Measurements from ENCODE around the gene NUDT9.
"Not testable (repeated sequence)": the region's sequence is repeated elsewhere in the genome, so short reads cannot be mapped to it uniquely, and the experiment has no call there.

NUDT9 gene

DNA sequence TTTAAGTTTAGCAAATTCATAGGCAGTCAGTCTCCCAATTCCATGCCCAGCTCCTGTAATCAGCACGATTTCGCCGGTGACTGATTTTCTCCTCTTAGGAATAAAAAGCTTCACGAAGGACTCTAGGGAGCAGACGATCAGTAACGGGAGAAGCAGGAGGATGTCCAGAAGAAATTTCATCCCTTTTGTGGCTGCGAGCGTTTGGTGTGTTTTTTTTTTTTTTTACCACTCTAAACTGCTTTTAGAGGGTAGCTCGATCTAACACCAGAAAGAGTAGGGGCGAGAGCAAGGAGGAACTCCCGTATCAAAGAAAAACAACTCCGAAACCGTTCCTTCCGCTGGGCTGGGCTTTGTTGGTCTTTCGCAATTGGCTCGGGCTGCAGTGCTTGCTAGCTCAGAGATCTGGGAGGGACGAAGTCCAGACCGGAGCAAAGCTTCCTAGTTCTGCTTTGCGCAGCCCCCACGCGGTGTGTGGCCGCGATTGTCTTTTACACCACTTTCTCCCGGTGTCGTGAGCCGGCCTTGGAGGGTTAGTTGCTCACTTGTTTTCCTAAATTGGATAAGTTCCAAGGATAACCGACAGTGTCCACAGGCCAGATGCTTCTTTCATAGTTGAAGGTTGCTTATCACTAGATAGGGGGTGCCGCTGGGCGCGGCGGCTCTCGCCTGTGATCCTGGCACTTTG is 31.3 kb upstream of the NUDT9 start, which contains the start of gene HSD17B11:
Gene HSD17B11, minus strand, starts transcription at position 298 of the 685 bp plus-strand sequence. Its CDS starts 118 bp downstream, at position 180.
- Histone ChIP-seq H3K9me3 (ENCODE audit: control insufficient read depth, insufficient read depth, low read length) (no peaks in the 10 kb centered on the region), H3K4me1 (ENCODE audit: control insufficient read depth, insufficient read depth, low read length) (no peaks in the 10 kb centered on the region), H3K27ac (ENCODE audit: low read length) (no peak within 1 kb of the TSS), H3K27me3 (ENCODE audit: control insufficient read depth, insufficient read depth, low read length) (no peaks in the 10 kb centered on the region), H3K4me3 (ENCODE audit: low read length) (peak within 1 kb of the TSS; percentile 37; the same call in 1 of the 2 replicates), H3K36me3 (ENCODE audit: control insufficient read depth, insufficient read depth, low read length) (no peaks in the 10 kb centered on the region)
- peak; percentile 63 for DNase-seq (ENCODE audit: low read depth, low spot score)
- no CpG with 5 or more reads among the region's 32 CpGs for WGBS (ENCODE audit: insufficient coverage, insufficient read length)

DNA sequence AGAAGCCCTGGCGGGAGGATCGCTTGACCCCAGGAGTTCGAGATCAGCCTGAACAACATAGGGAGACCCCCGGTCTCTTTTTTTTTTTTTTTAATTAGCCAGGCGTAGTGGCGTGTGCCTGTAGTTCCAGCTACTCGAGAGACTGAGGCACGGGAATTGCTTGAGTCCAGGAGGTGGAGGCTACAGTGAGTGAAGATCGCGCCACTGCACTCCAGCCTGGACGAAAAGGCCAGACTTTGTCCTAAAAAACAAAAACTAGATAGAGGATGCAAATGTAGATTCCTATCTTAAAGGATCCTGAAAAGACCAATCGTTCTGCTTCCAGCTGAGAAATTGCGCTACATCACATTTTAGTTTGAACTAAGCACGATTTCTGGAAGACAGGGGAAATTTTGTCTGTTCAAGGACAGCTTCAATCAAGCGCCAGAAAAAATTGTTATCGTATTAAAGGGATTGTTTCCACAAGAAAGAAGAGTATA is 30.8 kb upstream of the NUDT9 start:
- no peaks in the 10 kb centered on the region for H3K9me3 ChIP-seq (ENCODE audit: control insufficient read depth, insufficient read depth, low read length)
- no peaks in the 10 kb centered on the region for H3K27me3 ChIP-seq (ENCODE audit: control insufficient read depth, insufficient read depth, low read length)
- no peak overlapping the region for H3K27ac ChIP-seq (ENCODE audit: low read length)
- H3K36me3 ChIP-seq (ENCODE audit: control insufficient read depth, insufficient read depth, low read length) = no peaks in the 10 kb centered on the region
- no CpG with 5 or more reads among the region's 16 CpGs for WGBS (ENCODE audit: insufficient coverage, insufficient read length)
- DNase-seq (ENCODE audit: low read depth, low spot score) = no peak
- H3K4me3 ChIP-seq (ENCODE audit: low read length) = peak overlapping the region; percentile 37; the same call in 1 of the 2 replicates
- no peaks in the 10 kb centered on the region for H3K4me1 ChIP-seq (ENCODE audit: control insufficient read depth, insufficient read depth, low read length)

DNA sequence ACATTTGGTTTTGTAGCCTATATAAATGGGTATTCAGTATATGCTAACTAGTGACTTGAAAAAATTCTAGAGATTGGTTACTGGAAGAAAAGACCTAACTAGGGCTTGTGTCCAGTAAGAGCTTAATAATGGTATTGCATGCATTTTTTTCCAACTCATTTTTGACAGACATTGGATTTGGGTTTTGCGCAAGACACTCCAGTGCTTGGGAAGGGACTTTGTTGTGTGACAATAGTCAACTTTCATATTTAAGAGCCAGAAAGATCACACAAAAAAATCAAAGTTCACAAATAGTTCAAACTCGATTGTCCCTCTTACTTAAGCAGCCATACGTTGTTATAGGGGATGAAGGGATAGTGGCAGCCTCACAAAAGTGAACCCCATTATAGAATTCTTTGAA is 30.2 kb upstream of the NUDT9 start:
- H3K27ac ChIP-seq (ENCODE audit: low read length) = no peak overlapping the region
- no peak for DNase-seq (ENCODE audit: low read depth, low spot score)
- WGBS (ENCODE audit: insufficient coverage, insufficient read length) = no CpG with 5 or more reads among the region's 3 CpGs

DNA sequence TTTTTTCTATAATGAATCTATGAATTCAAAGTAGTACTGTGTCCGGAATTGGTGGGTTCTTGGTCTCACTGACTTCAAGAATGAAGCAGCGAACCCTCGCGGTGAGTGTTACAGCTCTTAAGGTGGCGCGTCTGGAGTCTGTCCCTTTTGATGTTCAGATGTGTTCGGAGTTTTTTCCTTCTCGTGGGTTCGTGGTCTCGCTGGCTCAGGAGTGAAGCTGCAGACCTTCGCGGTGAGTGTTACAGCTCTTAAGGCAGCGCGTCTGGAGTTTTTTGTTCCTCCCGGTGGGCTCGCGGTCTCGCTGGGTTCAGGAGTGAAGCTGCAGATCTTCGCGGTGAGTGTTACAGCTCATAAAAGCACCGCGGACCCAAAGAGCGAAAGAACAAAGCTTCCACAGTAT is 27.3 kb upstream of the NUDT9 start:
- DNase-seq (ENCODE audit: low read depth, low spot score); H3K4me1 ChIP-seq (ENCODE audit: control insufficient read depth, insufficient read depth, low read length); H3K4me3 ChIP-seq (ENCODE audit: low read length); H3K9me3 ChIP-seq (ENCODE audit: control insufficient read depth, insufficient read depth, low read length); H3K36me3 ChIP-seq (ENCODE audit: control insufficient read depth, insufficient read depth, low read length); H3K27me3 ChIP-seq (ENCODE audit: control insufficient read depth, insufficient read depth, low read length); H3K27ac ChIP-seq (ENCODE audit: low read length): not testable (repeated sequence)
- no CpG with 5 or more reads among the region's 23 CpGs for WGBS (ENCODE audit: insufficient coverage, insufficient read length)

More for the DNA sequence above, 30.2 kb upstream of the NUDT9 start:
- H3K4me3 ChIP-seq (ENCODE audit: low read length) = no peak overlapping the region
- H3K27me3 ChIP-seq (ENCODE audit: control insufficient read depth, insufficient read depth, low read length) = no peaks in the 10 kb centered on the region
- H3K9me3 ChIP-seq (ENCODE audit: control insufficient read depth, insufficient read depth, low read length) = no peaks in the 10 kb centered on the region
- no peaks in the 10 kb centered on the region for H3K4me1 ChIP-seq (ENCODE audit: control insufficient read depth, insufficient read depth, low read length)
- no peaks in the 10 kb centered on the region for H3K36me3 ChIP-seq (ENCODE audit: control insufficient read depth, insufficient read depth, low read length)

DNA sequence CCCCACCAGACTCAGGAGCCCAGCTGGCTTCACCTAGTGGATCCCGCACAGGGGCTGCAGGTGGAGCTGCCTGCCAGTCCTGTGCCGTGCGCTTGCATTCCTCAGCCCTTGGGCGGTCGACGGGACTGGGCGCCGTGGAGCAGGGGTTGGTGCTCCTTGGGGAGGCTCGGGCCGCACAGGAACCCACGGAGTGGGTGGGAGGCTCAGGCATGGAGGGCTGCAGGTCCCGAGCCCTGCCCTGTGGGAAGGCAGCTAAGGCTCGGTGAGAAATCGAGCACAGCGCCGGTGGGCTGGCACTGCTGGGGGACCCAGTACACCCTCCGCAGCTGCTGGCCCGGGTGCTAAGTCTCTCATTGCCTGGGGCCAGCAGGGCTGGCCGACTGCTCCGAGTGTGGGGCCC is 26.5 kb upstream of the NUDT9 start:
- WGBS (ENCODE audit: insufficient coverage, insufficient read length) = no CpG with 5 or more reads among the region's 20 CpGs

DNA sequence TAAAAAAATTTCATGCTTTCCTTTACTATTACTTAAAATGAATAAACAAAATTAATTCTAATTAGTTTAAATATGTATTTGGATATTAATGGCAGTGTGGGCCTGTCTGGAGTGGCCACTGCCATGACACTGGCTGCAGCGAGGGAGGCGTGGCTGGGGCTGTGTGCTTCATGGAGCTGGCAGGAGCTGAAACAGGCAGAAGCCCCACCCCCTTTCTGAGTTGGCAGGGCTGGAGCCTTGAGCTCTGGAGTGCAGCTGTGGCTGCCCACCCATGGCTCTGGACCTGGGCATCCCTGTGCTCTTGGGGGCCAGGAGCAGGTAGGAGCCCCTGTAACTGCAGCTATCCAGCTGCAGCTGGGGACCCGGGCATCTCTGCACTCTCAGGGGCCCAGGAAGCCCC is 23.2 kb upstream of the NUDT9 start:
- Histone ChIP-seq H3K36me3 (ENCODE audit: control insufficient read depth, insufficient read depth, low read length) (no peaks in the 10 kb centered on the region), H3K4me3 (ENCODE audit: low read length) (no peak overlapping the region)
- WGBS (ENCODE audit: insufficient coverage, insufficient read length) = no CpG with 5 or more reads among the region's 3 CpGs

More for the DNA sequence above, 26.5 kb upstream of the NUDT9 start:
- DNase-seq (ENCODE audit: low read depth, low spot score); H3K27me3 ChIP-seq (ENCODE audit: control insufficient read depth, insufficient read depth, low read length); H3K4me3 ChIP-seq (ENCODE audit: low read length); H3K27ac ChIP-seq (ENCODE audit: low read length); H3K9me3 ChIP-seq (ENCODE audit: control insufficient read depth, insufficient read depth, low read length); H3K4me1 ChIP-seq (ENCODE audit: control insufficient read depth, insufficient read depth, low read length); H3K36me3 ChIP-seq (ENCODE audit: control insufficient read depth, insufficient read depth, low read length): not testable (repeated sequence)

DNA sequence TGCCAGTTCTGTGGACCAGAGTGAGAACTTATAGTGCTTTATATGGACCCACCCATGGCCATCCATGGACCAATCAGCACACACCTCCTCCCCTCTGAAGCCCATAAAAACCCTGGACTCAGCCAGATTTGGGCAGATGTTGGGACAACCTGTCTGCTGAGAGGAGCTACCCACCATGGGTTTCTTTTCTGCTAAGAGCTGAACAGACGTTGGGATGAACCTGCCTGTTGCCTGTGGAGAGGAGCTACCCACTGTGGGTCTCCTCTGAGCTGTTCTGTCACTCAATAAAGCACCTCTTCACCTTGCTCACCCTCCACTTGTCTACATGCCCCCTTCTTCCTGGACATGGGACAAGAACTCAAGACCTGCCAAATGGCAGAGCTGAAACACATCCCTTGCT is 22.4 kb upstream of the NUDT9 start:
- no peak for DNase-seq (ENCODE audit: low read depth, low spot score)
- no CpG with 5 or more reads among the region's 1 CpG for WGBS (ENCODE audit: insufficient coverage, insufficient read length)
- Histone ChIP-seq H3K9me3 (ENCODE audit: control insufficient read depth, insufficient read depth, low read length) (no peaks in the 10 kb centered on the region), H3K27me3 (ENCODE audit: control insufficient read depth, insufficient read depth, low read length) (no peaks in the 10 kb centered on the region), H3K4me1 (ENCODE audit: control insufficient read depth, insufficient read depth, low read length) (no peaks in the 10 kb centered on the region), H3K27ac (ENCODE audit: low read length) (no peak overlapping the region), H3K4me3 (ENCODE audit: low read length) (no peak overlapping the region), H3K36me3 (ENCODE audit: control insufficient read depth, insufficient read depth, low read length) (no peaks in the 10 kb centered on the region)

More for the DNA sequence above, 23.2 kb upstream of the NUDT9 start:
- no peaks in the 10 kb centered on the region for H3K9me3 ChIP-seq (ENCODE audit: control insufficient read depth, insufficient read depth, low read length)
- H3K27me3 ChIP-seq (ENCODE audit: control insufficient read depth, insufficient read depth, low read length) = no peaks in the 10 kb centered on the region
- H3K4me1 ChIP-seq (ENCODE audit: control insufficient read depth, insufficient read depth, low read length) = no peaks in the 10 kb centered on the region
- H3K27ac ChIP-seq (ENCODE audit: low read length) = no peak overlapping the region
- DNase-seq (ENCODE audit: low read depth, low spot score) = no peak

DNA sequence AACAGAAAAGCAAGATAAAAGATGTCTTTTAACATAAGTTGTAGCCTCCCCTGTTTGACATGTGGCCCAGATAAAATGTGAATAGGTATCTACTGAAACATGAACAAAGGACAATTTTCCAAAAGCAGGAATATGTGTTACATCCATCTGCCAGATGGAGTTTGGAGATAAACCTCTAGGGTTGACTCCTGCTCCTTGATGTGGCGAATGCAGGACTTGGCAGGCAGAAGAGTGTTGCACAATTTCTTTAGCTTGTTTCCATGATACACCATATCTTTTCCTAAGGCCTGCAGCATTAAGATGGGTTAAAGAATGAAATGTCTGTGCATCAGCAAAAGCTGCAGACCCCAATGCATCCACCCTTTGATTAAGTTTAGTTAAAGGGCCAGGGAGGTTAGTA is 18.6 kb upstream of the NUDT9 start:
- H3K27me3 ChIP-seq (ENCODE audit: control insufficient read depth, insufficient read depth, low read length); H3K27ac ChIP-seq (ENCODE audit: low read length); H3K9me3 ChIP-seq (ENCODE audit: control insufficient read depth, insufficient read depth, low read length); H3K4me3 ChIP-seq (ENCODE audit: low read length); DNase-seq (ENCODE audit: low read depth, low spot score); H3K4me1 ChIP-seq (ENCODE audit: control insufficient read depth, insufficient read depth, low read length); H3K36me3 ChIP-seq (ENCODE audit: control insufficient read depth, insufficient read depth, low read length): not testable (repeated sequence)
- no CpG with 5 or more reads among the region's 1 CpG for WGBS (ENCODE audit: insufficient coverage, insufficient read length)

DNA sequence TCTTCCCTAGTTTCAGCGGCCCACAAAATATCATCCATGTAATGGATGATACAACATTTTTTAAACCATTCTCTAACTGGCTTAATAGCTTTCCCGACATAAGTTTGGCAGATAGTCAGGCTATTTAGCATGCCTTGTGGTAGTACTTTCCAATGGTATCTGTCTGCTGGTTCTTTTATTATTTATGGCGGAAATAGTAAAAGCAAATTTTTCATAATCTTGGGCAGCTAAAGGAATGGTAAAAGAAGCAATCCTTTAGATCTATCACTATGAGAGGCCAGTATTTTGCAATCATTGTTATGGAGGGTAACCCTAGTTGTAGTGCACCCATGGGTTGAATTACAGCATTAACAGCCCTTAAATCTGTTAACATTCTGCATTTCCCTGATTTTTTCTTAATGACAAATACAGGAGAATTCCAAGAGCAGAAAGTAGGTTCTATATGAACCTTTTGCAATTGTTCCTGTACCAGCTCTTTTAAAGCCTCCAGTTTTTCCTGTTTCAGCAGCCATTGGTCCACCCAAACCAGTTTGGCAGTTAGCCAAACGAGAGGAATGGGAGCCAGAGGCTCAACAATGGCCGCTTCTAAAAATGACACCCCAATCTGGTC is 17.1 kb upstream of the NUDT9 start:
- no peak for DNase-seq (ENCODE audit: low read depth, low spot score)
- Histone ChIP-seq H3K27me3 (ENCODE audit: control insufficient read depth, insufficient read depth, low read length) (no peaks in the 10 kb centered on the region), H3K4me1 (ENCODE audit: control insufficient read depth, insufficient read depth, low read length) (no peaks in the 10 kb centered on the region), H3K9me3 (ENCODE audit: control insufficient read depth, insufficient read depth, low read length) (no peaks in the 10 kb centered on the region), H3K27ac (ENCODE audit: low read length) (no peak overlapping the region), H3K36me3 (ENCODE audit: control insufficient read depth, insufficient read depth, low read length) (no peaks in the 10 kb centered on the region), H3K4me3 (ENCODE audit: low read length) (no peak overlapping the region)
- no CpG with 5 or more reads among the region's 5 CpGs for whole genome bisulfite sequencing (ENCODE audit: insufficient coverage, insufficient read length)

DNA sequence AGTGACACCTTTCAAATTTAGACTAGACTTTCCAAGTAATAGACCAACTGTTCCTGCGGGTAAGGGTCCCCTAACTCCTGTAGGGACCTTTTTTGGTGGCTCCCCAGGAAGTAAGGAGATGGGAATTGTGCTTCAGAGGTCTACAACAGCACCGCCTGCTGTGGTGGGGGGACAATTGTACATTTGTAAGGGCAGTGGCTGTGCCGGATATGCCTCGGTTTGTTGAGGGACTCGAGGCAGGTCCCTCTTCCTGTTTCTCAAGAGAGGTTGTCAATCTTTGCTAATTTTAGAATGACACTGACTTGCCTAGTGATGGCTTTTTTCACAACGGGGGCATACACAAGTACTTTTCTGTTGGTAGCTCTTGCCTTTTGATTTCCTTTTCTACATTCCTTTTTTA is 15.9 kb upstream of the NUDT9 start:
- Histone ChIP-seq H3K9me3 (ENCODE audit: control insufficient read depth, insufficient read depth, low read length) (no peaks in the 10 kb centered on the region), H3K4me1 (ENCODE audit: control insufficient read depth, insufficient read depth, low read length) (no peaks in the 10 kb centered on the region), H3K4me3 (ENCODE audit: low read length) (no peak overlapping the region), H3K27me3 (ENCODE audit: control insufficient read depth, insufficient read depth, low read length) (no peaks in the 10 kb centered on the region), H3K36me3 (ENCODE audit: control insufficient read depth, insufficient read depth, low read length) (no peaks in the 10 kb centered on the region), H3K27ac (ENCODE audit: low read length) (no peak overlapping the region)
- DNase-seq (ENCODE audit: low read depth, low spot score) = no peak
- no CpG with 5 or more reads among the region's 6 CpGs for WGBS (ENCODE audit: insufficient coverage, insufficient read length)

DNA sequence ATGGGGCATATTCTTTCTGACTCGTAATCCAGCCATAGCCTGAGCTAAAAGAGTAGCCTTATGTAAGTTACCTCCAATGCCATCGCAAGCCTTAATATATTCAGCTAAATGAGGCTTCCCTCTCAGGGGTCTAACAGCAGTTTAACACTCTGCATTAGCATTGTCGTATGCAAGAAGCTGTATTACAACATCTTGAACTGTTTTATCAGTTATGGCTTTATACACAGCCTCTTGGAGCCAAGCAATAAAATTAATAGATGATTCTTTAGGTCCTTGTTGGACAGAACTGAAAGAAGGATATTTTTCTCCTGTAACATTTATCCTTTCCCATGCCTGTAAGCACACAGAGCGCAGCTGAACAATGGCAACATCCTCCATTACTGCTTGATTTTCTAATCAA is 15.5 kb upstream of the NUDT9 start:
- not testable (repeated sequence) for H3K4me1 ChIP-seq (ENCODE audit: control insufficient read depth, insufficient read depth, low read length); H3K27me3 ChIP-seq (ENCODE audit: control insufficient read depth, insufficient read depth, low read length); H3K27ac ChIP-seq (ENCODE audit: low read length); H3K9me3 ChIP-seq (ENCODE audit: control insufficient read depth, insufficient read depth, low read length); DNase-seq (ENCODE audit: low read depth, low spot score); H3K4me3 ChIP-seq (ENCODE audit: low read length); H3K36me3 ChIP-seq (ENCODE audit: control insufficient read depth, insufficient read depth, low read length)
- WGBS (ENCODE audit: insufficient coverage, insufficient read length) = no CpG with 5 or more reads among the region's 4 CpGs
